ENCODE measurements around the gene CLDN18. TPM values are rescaled to one million over a fixed set of nuclear protein-coding genes. Genes with fewer than 3 reads are reported as not detected.

Gene CLDN18
- total and polyA plus RNA-seq, 5 donors from 2014 or later, result not detected

DNA sequence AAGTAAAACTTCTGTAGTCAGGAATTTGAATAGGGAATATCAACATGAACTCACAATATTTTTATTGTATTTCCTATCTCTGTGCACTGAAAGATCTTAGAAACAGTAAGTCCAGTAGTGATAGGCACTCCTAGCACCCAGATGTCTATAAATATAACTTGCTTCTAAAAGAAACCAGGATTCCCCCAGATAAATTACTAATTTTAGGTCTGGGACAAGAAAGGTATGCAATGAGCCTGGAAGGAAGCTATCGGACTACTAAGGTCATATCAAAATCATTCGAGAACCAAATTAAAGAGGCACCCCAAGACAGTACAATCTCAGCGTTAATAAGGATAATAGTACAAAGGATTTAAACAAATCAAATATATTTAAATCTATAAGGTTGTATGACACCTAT is 47.4 kb downstream of the CLDN18 start:
- no peaks in the 10 kb centered on the region for H3K4me1 ChIP-seq (ENCODE audit: control insufficient read depth, insufficient read depth, low read length, poor library complexity, severe bottlenecking)
- DNase-seq, result no peak
- no peak for ATAC-seq (ENCODE audit: low read depth in 2 of 2)

DNA sequence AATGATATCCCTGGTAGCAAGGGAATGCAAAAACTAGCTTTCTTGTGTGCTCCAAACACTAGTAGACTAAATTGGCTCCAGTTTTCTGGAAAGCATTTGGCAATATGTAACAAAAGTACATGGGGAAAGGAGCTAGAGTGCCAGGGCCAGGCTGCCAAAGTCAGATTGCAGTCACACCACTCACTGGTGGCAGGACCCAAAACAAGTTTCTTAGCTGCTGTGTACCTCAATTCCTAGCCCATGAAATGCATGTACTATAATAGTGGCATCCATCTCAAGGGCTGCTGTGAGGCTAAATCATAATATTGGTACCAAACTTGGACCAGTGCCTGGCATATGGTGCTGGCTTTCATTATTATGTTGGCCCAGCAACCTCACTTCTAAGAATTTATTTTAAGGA is 49.3 kb downstream of the CLDN18 start:
- no peak overlapping the region for H3K4me3 ChIP-seq (ENCODE audit: low read depth, low read length)
- no peaks in the 10 kb centered on the region for H3K4me1 Mint-ChIP-seq
- H3K4me3 Mint-ChIP-seq, result no peak overlapping the region
- H3K9me3 ChIP-seq (ENCODE audit: control insufficient read depth in 2 of 2, low read length in 2 of 2), result no peaks in the 10 kb centered on the region
- H3K27me3 Mint-ChIP-seq, result peaks cover 23% of the 10 kb centered on the region
- no peaks in the 10 kb centered on the region for H3K27me3 ChIP-seq (ENCODE audit: control insufficient read depth, insufficient read depth, low read length)
- H3K36me3 Mint-ChIP-seq, result no peaks in the 10 kb centered on the region
- ATAC-seq (ENCODE audit: low read depth in 2 of 2) (no peak), DNase-seq (no peak)
- H3K4me1 ChIP-seq (ENCODE audit: control insufficient read depth, insufficient read depth, low read length, poor library complexity, severe bottlenecking), result no peaks in the 10 kb centered on the region
- no peak overlapping the region for H3K27ac ChIP-seq (ENCODE audit: insufficient read depth, low read length, poor library complexity, severe bottlenecking)
- H3K9me3 Mint-ChIP-seq, result peaks cover 0 to 1% (median 0%) of the 10 kb centered on the region in 7 donors
- no peak overlapping the region for H3K27ac Mint-ChIP-seq
- H3K36me3 ChIP-seq (ENCODE audit: control insufficient read depth, insufficient read depth, low read length), result no peaks in the 10 kb centered on the region

More for the DNA sequence above, 47.4 kb downstream of the CLDN18 start:
- H3K4me3 ChIP-seq (ENCODE audit: low read depth, low read length), result no peak overlapping the region
- Mint-ChIP-seq H3K9me3 (no peaks in the 10 kb centered on the region), H3K27me3 (peaks cover 27% of the 10 kb centered on the region), H3K4me3 (no peak overlapping the region), H3K27ac (no peak overlapping the region), H3K36me3 (no peaks in the 10 kb centered on the region), H3K4me1 (peaks cover 0 to 5% (median 0%) of the 10 kb centered on the region in 4 donors)
- H3K27me3 ChIP-seq (ENCODE audit: control insufficient read depth, insufficient read depth, low read length), result peaks cover 2% of the 10 kb centered on the region
- no peaks in the 10 kb centered on the region for H3K9me3 ChIP-seq (ENCODE audit: control insufficient read depth in 2 of 2, low read length in 2 of 2)
- no peak overlapping the region for H3K27ac ChIP-seq (ENCODE audit: insufficient read depth, low read length, poor library complexity, severe bottlenecking)
- H3K36me3 ChIP-seq (ENCODE audit: control insufficient read depth, insufficient read depth, low read length), result no peaks in the 10 kb centered on the region

DNA sequence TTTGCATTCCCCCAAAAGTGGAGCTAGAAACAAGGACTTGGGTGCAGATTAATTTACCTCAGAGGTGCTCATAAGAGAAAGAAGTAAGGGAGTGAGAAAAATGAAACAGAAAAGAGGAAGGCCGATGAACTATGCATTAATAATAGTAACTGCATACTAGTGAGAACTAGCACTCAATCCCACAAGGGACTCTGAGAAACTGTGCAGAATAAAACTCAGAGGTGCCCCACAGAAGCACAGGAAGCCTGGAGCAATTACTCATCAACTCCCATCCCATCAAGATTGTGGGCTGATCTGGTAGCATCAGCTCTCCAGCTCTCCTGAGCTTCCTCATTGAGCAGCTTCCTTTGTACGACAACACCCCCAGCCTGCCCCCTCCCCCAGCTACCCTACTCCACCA is 50.8 kb downstream of the CLDN18 start:
- H3K4me1 Mint-ChIP-seq, result no peaks in the 10 kb centered on the region
- H3K4me1 ChIP-seq (ENCODE audit: control insufficient read depth, insufficient read depth, low read length, poor library complexity, severe bottlenecking), result no peaks in the 10 kb centered on the region
- H3K36me3 Mint-ChIP-seq, result no peaks in the 10 kb centered on the region
- no peaks in the 10 kb centered on the region for H3K36me3 ChIP-seq (ENCODE audit: control insufficient read depth, insufficient read depth, low read length)
- no peak for DNase-seq
- ATAC-seq (ENCODE audit: low read depth in 2 of 2), result no peak
- no peak overlapping the region for H3K4me3 ChIP-seq (ENCODE audit: low read depth, low read length)
- H3K4me3 Mint-ChIP-seq, result no peak overlapping the region
- H3K27me3 Mint-ChIP-seq, result peaks cover 17% of the 10 kb centered on the region
- H3K27me3 ChIP-seq (ENCODE audit: control insufficient read depth, insufficient read depth, low read length), result no peaks in the 10 kb centered on the region
- H3K27ac Mint-ChIP-seq, result no peak overlapping the region
- no peak overlapping the region for H3K27ac ChIP-seq (ENCODE audit: insufficient read depth, low read length, poor library complexity, severe bottlenecking)
- no peaks in the 10 kb centered on the region for H3K9me3 ChIP-seq (ENCODE audit: control insufficient read depth in 2 of 2, low read length in 2 of 2)
- H3K9me3 Mint-ChIP-seq, result peaks cover 0 to 1% (median 0%) of the 10 kb centered on the region in 7 donors

DNA sequence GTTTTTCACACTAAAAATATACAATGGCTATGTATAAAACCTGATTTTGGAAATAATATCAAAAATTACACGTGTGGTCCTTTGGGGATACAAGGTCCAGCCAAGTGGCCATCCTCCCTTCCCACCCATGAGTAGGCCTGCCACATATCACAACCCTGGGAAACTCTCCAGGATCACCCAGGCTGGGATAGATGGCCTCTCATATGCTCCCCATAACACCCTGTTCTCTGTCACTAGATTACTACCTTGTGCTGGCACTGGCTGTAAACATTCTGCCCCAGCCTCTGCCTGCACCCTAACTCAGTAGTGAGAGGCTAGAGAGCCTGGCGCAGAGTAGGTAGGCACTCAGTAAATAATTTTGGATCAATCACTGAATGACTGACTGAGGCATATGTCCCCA is 52.1 kb downstream of the CLDN18 start:
- H3K27ac Mint-ChIP-seq, result no peak overlapping the region
- H3K9me3 Mint-ChIP-seq, result peaks cover 0 to 1% (median 0%) of the 10 kb centered on the region in 7 donors
- H3K27me3 ChIP-seq (ENCODE audit: control insufficient read depth, insufficient read depth, low read length), result no peaks in the 10 kb centered on the region
- no peaks in the 10 kb centered on the region for H3K4me1 ChIP-seq (ENCODE audit: control insufficient read depth, insufficient read depth, low read length, poor library complexity, severe bottlenecking)
- no peaks in the 10 kb centered on the region for H3K9me3 ChIP-seq (ENCODE audit: control insufficient read depth in 2 of 2, low read length in 2 of 2)
- no peak overlapping the region for H3K4me3 ChIP-seq (ENCODE audit: low read depth, low read length)
- H3K36me3 ChIP-seq (ENCODE audit: control insufficient read depth, insufficient read depth, low read length), result no peaks in the 10 kb centered on the region
- DNase-seq, result no peak
- peaks cover 12% of the 10 kb centered on the region for H3K27me3 Mint-ChIP-seq
- no peak for ATAC-seq (ENCODE audit: low read depth in 2 of 2)
- H3K4me1 Mint-ChIP-seq, result no peaks in the 10 kb centered on the region
- no peaks in the 10 kb centered on the region for H3K36me3 Mint-ChIP-seq
- H3K27ac ChIP-seq (ENCODE audit: insufficient read depth, low read length, poor library complexity, severe bottlenecking), result no peak overlapping the region
- no peak overlapping the region for H3K4me3 Mint-ChIP-seq

DNA sequence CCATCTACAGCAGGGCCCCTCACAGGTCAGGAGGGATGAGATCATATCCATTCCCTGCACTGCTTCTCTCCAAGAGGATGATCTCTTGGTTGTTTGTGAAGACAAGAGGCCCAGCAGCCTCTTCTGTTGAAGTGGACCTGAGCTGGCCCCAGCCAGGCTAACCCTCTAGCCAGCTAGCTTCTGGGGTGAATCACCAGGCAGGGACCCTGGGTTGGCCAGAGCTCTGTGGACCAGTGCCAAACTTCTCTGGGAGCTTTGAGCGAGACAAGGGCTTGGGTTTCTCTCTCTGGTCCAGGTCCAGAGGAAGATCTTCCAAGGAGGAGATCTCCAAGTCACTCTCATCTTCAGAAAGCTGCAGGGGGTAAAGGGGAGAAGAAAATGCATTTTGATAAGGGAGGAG is 52.7 kb downstream of the CLDN18 start:
- Mint-ChIP-seq H3K27me3 (peaks cover 16% of the 10 kb centered on the region), H3K4me3 (no peak overlapping the region), H3K36me3 (no peaks in the 10 kb centered on the region), H3K4me1 (no peaks in the 10 kb centered on the region), H3K27ac (no peak overlapping the region), H3K9me3 (peaks cover 0 to 1% (median 0%) of the 10 kb centered on the region in 7 donors)
- DNase-seq (no peak), ATAC-seq (ENCODE audit: low read depth in 2 of 2) (no peak)
- Histone ChIP-seq H3K4me1 (ENCODE audit: control insufficient read depth, insufficient read depth, low read length, poor library complexity, severe bottlenecking) (no peaks in the 10 kb centered on the region), H3K4me3 (ENCODE audit: low read depth, low read length) (no peak overlapping the region), H3K9me3 (ENCODE audit: control insufficient read depth in 2 of 2, low read length in 2 of 2) (no peaks in the 10 kb centered on the region), H3K36me3 (ENCODE audit: control insufficient read depth, insufficient read depth, low read length) (no peaks in the 10 kb centered on the region), H3K27me3 (ENCODE audit: control insufficient read depth, insufficient read depth, low read length) (no peaks in the 10 kb centered on the region), H3K27ac (ENCODE audit: insufficient read depth, low read length, poor library complexity, severe bottlenecking) (no peak overlapping the region)

DNA sequence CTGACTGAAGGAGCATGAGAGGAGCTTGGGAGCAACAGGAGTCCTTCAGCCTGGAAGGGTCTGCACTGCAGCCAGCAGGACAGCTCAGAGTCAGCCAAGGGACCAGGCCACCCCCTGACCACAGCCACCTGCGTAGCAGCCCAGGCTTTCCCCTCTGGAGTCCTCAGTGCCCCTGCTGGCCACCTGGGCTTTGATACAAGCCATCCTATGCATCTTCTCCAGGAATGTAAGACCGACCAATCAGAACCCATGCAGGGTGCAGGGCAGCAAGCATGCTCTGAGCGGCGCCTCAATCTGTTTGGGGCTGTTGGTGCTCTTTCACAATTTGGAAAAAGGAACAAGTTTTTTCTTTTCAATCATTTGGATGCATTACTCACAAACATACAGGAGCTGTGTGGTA is 53.5 kb downstream of the CLDN18 start:
- DNase-seq (no peak), ATAC-seq (ENCODE audit: low read depth in 2 of 2) (no peak)
- Histone ChIP-seq H3K27ac (ENCODE audit: insufficient read depth, low read length, poor library complexity, severe bottlenecking) (no peak overlapping the region), H3K4me3 (ENCODE audit: low read depth, low read length) (no peak overlapping the region), H3K4me1 (ENCODE audit: control insufficient read depth, insufficient read depth, low read length, poor library complexity, severe bottlenecking) (no peaks in the 10 kb centered on the region), H3K36me3 (ENCODE audit: control insufficient read depth, insufficient read depth, low read length) (no peaks in the 10 kb centered on the region), H3K27me3 (ENCODE audit: control insufficient read depth, insufficient read depth, low read length) (no peaks in the 10 kb centered on the region), H3K9me3 (ENCODE audit: control insufficient read depth in 2 of 2, low read length in 2 of 2) (no peaks in the 10 kb centered on the region)
- no peak overlapping the region for H3K4me3 Mint-ChIP-seq
- H3K36me3 Mint-ChIP-seq, result no peaks in the 10 kb centered on the region
- H3K9me3 Mint-ChIP-seq, result peaks cover 0 to 1% (median 0%) of the 10 kb centered on the region in 7 donors
- no peak overlapping the region for H3K27ac Mint-ChIP-seq
- no peaks in the 10 kb centered on the region for H3K4me1 Mint-ChIP-seq
- H3K27me3 Mint-ChIP-seq, result peaks cover 13% of the 10 kb centered on the region

DNA sequence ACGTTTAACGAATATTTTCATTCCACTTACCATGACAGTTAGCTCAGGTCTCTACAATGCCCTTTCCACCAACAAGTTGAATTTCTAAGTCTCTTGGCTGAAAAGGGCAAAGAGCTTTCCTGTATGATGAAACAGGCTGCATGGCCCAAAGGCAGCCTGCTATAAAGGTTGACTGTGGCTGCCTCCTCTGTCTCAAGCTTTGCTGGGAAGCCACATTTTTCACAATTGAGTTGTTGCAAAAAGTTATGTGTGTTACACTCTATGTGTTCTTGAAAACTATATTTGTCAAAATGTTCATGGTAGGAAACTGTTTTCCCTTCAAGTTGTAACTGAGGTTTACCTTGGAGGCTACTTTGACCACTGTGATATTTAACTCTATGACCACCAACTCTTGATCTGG is 56.0 kb downstream of the CLDN18 start:
- no peaks in the 10 kb centered on the region for H3K36me3 ChIP-seq (ENCODE audit: control insufficient read depth, insufficient read depth, low read length)
- DNase-seq, result no peak
- ATAC-seq (ENCODE audit: low read depth in 2 of 2), result no peak
- Mint-ChIP-seq H3K9me3 (peaks cover 0 to 1% (median 0%) of the 10 kb centered on the region in 7 donors), H3K4me3 (no peak overlapping the region), H3K36me3 (no peaks in the 10 kb centered on the region), H3K27ac (no peak overlapping the region), H3K4me1 (no peaks in the 10 kb centered on the region), H3K27me3 (peaks cover 15% of the 10 kb centered on the region)
- H3K27ac ChIP-seq (ENCODE audit: insufficient read depth, low read length, poor library complexity, severe bottlenecking), result no peak overlapping the region
- H3K9me3 ChIP-seq (ENCODE audit: control insufficient read depth in 2 of 2, low read length in 2 of 2), result no peaks in the 10 kb centered on the region
- H3K4me1 ChIP-seq (ENCODE audit: control insufficient read depth, insufficient read depth, low read length, poor library complexity, severe bottlenecking), result no peaks in the 10 kb centered on the region
- no peak overlapping the region for H3K4me3 ChIP-seq (ENCODE audit: low read depth, low read length)
- no peaks in the 10 kb centered on the region for H3K27me3 ChIP-seq (ENCODE audit: control insufficient read depth, insufficient read depth, low read length)

DNA sequence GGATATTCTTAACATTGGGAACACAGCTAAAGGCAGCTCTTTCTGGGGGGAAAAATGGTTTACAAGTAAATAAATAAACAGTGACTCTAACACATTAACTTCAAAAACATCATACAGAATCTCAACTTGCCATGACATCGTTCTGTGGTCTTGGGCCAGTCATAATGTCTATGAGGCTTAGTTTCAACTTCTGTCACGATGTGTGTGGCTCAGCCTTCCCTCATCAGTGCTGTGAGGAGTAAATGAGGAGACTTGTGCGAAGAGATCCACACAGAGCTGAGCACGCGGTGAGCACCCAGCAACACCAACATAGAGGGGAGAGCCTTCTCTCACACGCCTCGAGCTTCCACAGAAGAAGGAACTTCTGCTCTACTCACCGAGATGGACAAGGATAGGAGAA is 56.4 kb downstream of the CLDN18 start:
- H3K27ac Mint-ChIP-seq, result no peak overlapping the region
- no peak for ATAC-seq (ENCODE audit: low read depth in 2 of 2)
- no peak overlapping the region for H3K27ac ChIP-seq (ENCODE audit: insufficient read depth, low read length, poor library complexity, severe bottlenecking)

More for the DNA sequence above, 56.4 kb downstream of the CLDN18 start:
- Mint-ChIP-seq H3K27me3 (peaks cover 19% of the 10 kb centered on the region), H3K9me3 (peaks cover 0 to 1% (median 0%) of the 10 kb centered on the region in 7 donors), H3K4me3 (no peak overlapping the region), H3K4me1 (no peaks in the 10 kb centered on the region), H3K36me3 (no peaks in the 10 kb centered on the region)
- Histone ChIP-seq H3K36me3 (ENCODE audit: control insufficient read depth, insufficient read depth, low read length) (no peaks in the 10 kb centered on the region), H3K4me3 (ENCODE audit: low read depth, low read length) (no peak overlapping the region), H3K4me1 (ENCODE audit: control insufficient read depth, insufficient read depth, low read length, poor library complexity, severe bottlenecking) (no peaks in the 10 kb centered on the region), H3K9me3 (ENCODE audit: control insufficient read depth in 2 of 2, low read length in 2 of 2) (no peaks in the 10 kb centered on the region), H3K27me3 (ENCODE audit: control insufficient read depth, insufficient read depth, low read length) (no peaks in the 10 kb centered on the region)
- peak in 1 of 3 donors; percentile 35 for DNase-seq

All from CD4-positive, CD25-positive, alpha-beta regulatory T cell (primary cell).